K562 (cell line): ENCODE measurements around the gene NUDT15.

Experiments
- NRF1 ChIP-seq, 2 experiments: fragments of 450-650 bp; IDR thresholded peaks in 1 of 2; conservative IDR thresholded peaks in 1 of 2; 2 replicates each; pipeline ENCODE4 v1.6.1; 2014; ENCODE audit warnings: mild to moderate bottlenecking in 2 of 2
- TRIM28 ChIP-seq: fragments of 450-650 bp; IDR thresholded peaks from 2 replicates; pipeline ENCODE4 v1.6.1; 2017

DNA sequence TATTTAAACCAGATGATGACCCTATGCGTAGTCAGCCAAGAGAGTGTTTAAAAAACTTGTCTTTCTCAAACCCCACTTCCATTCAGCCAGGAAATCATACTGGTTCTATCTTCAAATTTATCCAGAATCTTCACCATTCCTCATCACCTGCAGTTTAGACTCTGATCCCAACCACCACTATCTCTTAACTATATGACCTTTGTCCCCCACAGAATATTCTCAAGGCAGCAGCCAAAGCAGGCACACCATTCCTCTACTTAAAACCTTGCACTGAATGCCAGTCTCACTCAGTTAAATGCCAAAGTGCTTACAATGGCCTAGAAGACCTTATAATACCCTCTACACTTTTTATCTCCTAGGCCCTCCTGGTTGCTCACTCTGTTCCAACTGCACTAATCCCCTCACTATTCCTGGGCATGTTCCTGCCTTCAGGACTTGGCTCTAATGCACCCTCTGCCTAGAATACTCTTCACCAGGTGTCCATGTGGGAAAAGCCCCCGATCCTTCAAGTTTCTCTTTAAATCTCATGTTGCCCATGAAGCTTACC is 46.5 kb upstream of the NUDT15 start:
- TF ChIP-seq TRIM28, result no peak
- TF ChIP-seq NRF1 (conservative IDR thresholded peaks at IDR 0.05 in 1 of 2, IDR thresholded peaks at IDR 0.05 in 1 of 2), result no peak
